NCI-H524 (cell line): ENCODE measurements around the gene WNT3A.
"Not testable (repeated sequence)": the region's sequence is repeated elsewhere in the genome, so short reads cannot be mapped to it uniquely, and the experiment has no call there.

Source experiments
- DNase-seq, 2 experiments: peaks; one replicate each; lab custom pipeline; 2025; lab: John Stamatoyannopoulos, UW

WNT3A gene

GRCh38 chr1:228011721-228012311, 5.0 kb downstream of the WNT3A start:
- no peak for DNase-seq

GRCh38 chr1:228012555-228012954, 5.8 kb downstream of the WNT3A start:
- no peak for DNase-seq

GRCh38 chr1:228013131-228013934, 6.5 kb downstream of the WNT3A start:
- peak in 1 of 2 experiments; percentile 15 for DNase-seq

GRCh38 chr1:228013935-228014930, 7.4 kb downstream of the WNT3A start:
- DNase-seq: no peak

GRCh38 chr1:228015276-228016180, 8.7 kb downstream of the WNT3A start:
- DNase-seq: no peak

GRCh38 chr1:228016181-228016510, 9.3 kb downstream of the WNT3A start:
- DNase-seq: no peak

- no peak for DNase-seq
Observed at GRCh38 chr1:228016653-228017355, 10.0 kb downstream of the WNT3A start.

GRCh38 chr1:228017356-228018124, 10.7 kb downstream of the WNT3A start:
- no peak for DNase-seq

- DNase-seq: no peak
Observed at GRCh38 chr1:228018125-228018398, 11.3 kb downstream of the WNT3A start.

GRCh38 chr1:228018961-228019721, 12.3 kb downstream of the WNT3A start:
- no peak for DNase-seq

- DNase-seq: not testable (repeated sequence)
Observed at GRCh38 chr1:228019722-228020083, 12.9 kb downstream of the WNT3A start.

GRCh38 chr1:228020686-228021354, 14.0 kb downstream of the WNT3A start:
- DNase-seq: no peak

GRCh38 chr1:228021355-228022030, 14.7 kb downstream of the WNT3A start:
- no peak for DNase-seq

- DNase-seq: no peak
Observed at GRCh38 chr1:228022571-228023293, 15.9 kb downstream of the WNT3A start.

- DNase-seq: no peak
Observed at GRCh38 chr1:228023294-228023639, 16.5 kb downstream of the WNT3A start.

- DNase-seq: no peak
Observed at GRCh38 chr1:228029281-228029680, 22.5 kb downstream of the WNT3A start.

- no peak for DNase-seq
Observed at GRCh38 chr1:228030451-228031201, 23.8 kb downstream of the WNT3A start.
